Coronary artery (tissue), 2 donors: ENCODE measurements around the gene TRIO.
A peak's percentile ranks its signal among the peaks of the same experiment; 100 is the strongest.

ENCODE experiments used
- DNase-seq: peaks from one replicate; pipeline ENCODE4 v3.0.0-alpha.2; 2017; ENCODE audit warnings: low spot score
- H3K27ac ChIP-seq, 2 donors: fragments of 200-600 bp; sonication (generic); one replicate each; pipeline ENCODE4 v1.5.1; 2016 to 2019
- H3K4me3 ChIP-seq: fragments of 200-600 bp; sonication (generic); 2 replicates; pipeline ENCODE4 v1.5.1; 2016; ENCODE audit warnings: mild to moderate bottlenecking, moderate library complexity
- CTCF ChIP-seq: fragments of 200-600 bp; sonication (generic); IDR thresholded peaks from one replicate; pipeline ENCODE4 v1.5.1; 2019; ENCODE audit warnings: antibody characterized with exemption

TRIO gene

DNA sequence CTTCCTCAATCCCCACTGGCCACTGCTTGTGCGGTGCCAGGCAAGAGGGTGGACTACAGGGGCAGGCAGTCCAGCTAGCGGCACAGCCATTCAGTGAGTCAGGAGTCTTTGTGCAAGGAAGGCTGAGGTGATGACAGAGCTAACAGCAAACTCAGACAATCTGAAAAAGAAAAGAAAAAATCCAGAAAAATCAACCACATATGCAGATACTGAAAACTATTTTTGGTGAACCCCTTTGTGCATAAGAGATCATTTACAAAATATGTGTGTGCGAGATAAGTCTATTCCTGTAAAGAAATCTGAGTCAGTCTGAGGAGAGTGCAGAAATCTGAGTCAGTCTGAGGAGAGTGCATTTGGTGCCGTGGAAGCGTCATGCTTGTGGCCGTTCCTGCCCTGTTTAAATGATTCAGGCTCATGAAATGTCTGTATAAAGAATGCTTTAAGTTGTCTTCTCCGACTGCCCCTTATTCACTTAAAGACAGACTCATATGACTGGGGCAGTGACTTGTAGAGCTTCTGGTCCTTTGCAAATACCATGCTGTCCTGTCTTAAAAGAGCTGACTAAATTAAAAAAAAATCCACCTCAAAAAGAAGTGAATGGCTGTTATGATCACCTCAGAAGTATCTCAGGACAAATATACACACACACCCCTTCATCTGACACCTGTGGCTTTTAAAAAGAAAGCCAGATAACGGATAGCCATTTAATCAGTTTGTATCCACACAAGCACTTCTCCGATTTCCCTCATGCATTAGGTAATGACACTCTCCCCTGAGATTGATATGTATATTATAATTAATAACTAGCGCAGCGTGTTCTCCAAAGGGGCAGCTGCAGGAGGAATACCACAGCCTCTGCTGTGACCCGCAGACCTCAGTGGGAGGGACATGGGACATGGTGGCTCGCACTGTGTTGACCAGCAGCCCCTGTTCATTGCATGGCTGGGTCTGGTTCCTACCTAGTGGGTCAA, 47.3 kb downstream of the TRIO start:
- no peak for TF ChIP-seq CTCF
- peak; percentile 84 for DNase-seq
- H3K4me3 ChIP-seq: peak overlapping the region; percentile 33

GRCh38 chr5:14191325-14191724, 48.2 kb downstream of the TRIO start:
- no peak for DNase-seq
- TF ChIP-seq CTCF: no peak
- Histone ChIP-seq H3K27ac (peak overlapping the region; percentile 77 to 96), H3K4me3 (no peak overlapping the region)

More for the DNA sequence above, 47.3 kb downstream of the TRIO start:
- peak overlapping the region; percentile 77 to 96 for H3K27ac ChIP-seq

DNA sequence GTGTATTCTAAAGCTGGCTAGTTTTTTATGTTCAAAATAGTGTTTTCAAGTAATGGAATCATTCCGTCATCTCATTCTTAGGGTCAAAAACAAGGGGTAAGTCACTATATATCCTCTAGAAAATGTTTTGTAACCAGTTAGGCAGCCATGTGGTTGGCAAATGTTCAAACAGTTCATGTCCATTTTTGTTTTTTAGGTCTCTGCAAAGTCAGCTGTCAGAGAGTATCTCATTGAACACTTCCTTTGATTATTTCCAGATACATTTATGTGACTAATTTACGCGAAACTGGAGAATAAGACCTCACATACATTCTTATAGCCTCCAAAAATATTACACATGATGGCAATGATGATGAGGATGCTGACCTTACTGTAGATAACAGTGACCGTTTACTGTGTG, 50.4 kb downstream of the TRIO start:
- Histone ChIP-seq H3K27ac (no peak overlapping the region), H3K4me3 (no peak overlapping the region)
- no peak for DNase-seq
- TF ChIP-seq CTCF: no peak

DNA sequence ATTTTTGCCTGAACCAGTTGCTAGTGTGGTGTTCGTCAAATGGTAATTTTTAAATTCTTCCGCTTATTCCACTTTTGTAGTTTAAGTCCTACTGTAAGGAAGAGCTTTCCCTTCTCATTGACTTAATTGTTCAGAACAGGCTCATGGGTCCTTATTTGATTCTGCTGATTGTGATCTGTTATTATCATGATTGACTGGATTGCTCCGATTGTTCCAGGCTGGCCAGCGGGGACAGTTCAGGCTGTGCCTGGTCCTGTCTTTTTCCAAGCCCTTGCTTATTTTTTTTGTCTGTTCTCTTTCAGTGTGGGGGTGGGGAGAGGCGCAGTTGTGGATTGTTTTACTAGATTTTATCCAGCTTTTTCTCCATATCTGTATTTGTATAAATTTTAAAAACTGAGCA, 52.4 kb downstream of the TRIO start:
- Histone ChIP-seq H3K27ac (no peak overlapping the region), H3K4me3 (no peak overlapping the region)
- no peak for TF ChIP-seq CTCF
- no peak for DNase-seq

DNA sequence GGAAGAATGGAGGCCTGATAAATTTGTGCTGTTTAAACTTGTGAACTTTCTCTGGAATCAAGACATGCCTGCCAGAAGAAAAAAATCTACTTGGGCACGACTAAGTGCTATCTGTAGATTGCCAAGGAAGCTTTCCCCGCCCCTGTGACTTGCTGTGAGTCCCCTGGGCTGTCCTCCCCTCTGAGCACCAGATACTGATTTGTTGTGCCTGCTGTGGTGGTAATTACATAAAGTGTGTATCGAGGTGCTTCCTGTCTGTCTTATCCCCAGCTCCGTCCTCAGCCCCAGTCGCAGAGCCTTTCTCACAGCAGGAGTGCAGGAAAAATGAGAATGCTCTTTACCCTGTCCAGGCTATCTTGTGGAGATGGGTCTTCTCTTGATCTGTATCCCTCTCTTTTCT, 53.9 kb downstream of the TRIO start:
- no peak overlapping the region for H3K4me3 ChIP-seq
- TF ChIP-seq CTCF: no peak
- DNase-seq: no peak
- peak overlapping the region in 1 of 2 donors; percentile 19 for H3K27ac ChIP-seq

- Histone ChIP-seq H3K27ac (no peak overlapping the region), H3K4me3 (no peak overlapping the region)
- TF ChIP-seq CTCF: no peak
- no peak for DNase-seq
These were observed 56.8 kb downstream of the TRIO start for GRCh38 chr5:14199902-14200301.
